GM23248 (cell line): ENCODE data around the gene LDLRAD3. TPM values are rescaled to one million over a fixed set of nuclear protein-coding genes. Genes with fewer than 3 reads are reported as not detected.

Experiments used
- DNase-seq: peaks from one replicate; pipeline ENCODE4 v3.0.0-alpha.2; 2015
- H2AFZ ChIP-seq: fragments of 200-600 bp; sonication (generic); 2 replicates; pipeline ENCODE4 v1.6.1; 2016; ENCODE audit warnings: antibody characterized with exemption
- H3F3A ChIP-seq: fragments of 200-600 bp; sonication (generic); 2 replicates; pipeline ENCODE4 v1.6.1; 2016; ENCODE audit warnings: mild to moderate bottlenecking, antibody characterized with exemption, mixed run types; ENCODE audit not compliant: insufficient read depth
- H3K27ac ChIP-seq: fragments of 200-600 bp; sonication (generic); 2 replicates; pipeline ENCODE4 v1.5.1; 2016; ENCODE audit warnings: mild to moderate bottlenecking
- H3K27me3 ChIP-seq: fragments of 200-600 bp; sonication (generic); replicated peaks from 2 replicates; pipeline ENCODE4 v1.6.1; 2016; ENCODE audit warnings: mild to moderate bottlenecking; ENCODE audit not compliant: insufficient read depth
- H3K36me3 ChIP-seq: fragments of 200-600 bp; sonication (generic); 2 replicates; pipeline ENCODE4 v1.6.1; 2016; ENCODE audit warnings: low read depth, mild to moderate bottlenecking
- H3K4me1 ChIP-seq: fragments of 200-600 bp; sonication (generic); 2 replicates; pipeline ENCODE4 v1.6.1; 2016; ENCODE audit warnings: mild to moderate bottlenecking; ENCODE audit not compliant: insufficient read depth
- H3K4me2 ChIP-seq: fragments of 200-600 bp; sonication (generic); one replicate; pipeline ENCODE4 v1.6.1; 2016; ENCODE audit warnings: mild to moderate bottlenecking; ENCODE audit not compliant: unreplicated experiment
- H3K4me3 ChIP-seq: fragments of 200-600 bp; sonication (generic); 2 replicates; pipeline ENCODE4 v1.5.1; 2016; ENCODE audit warnings: mild to moderate bottlenecking
- H3K79me2 ChIP-seq: fragments of 200-600 bp; sonication (generic); 2 replicates; pipeline ENCODE4 v1.6.1; 2016; ENCODE audit warnings: mild to moderate bottlenecking; ENCODE audit not compliant: insufficient read depth
- H3K9ac ChIP-seq: fragments of 200-600 bp; sonication (generic); 2 replicates; pipeline ENCODE4 v1.6.1; 2016; ENCODE audit warnings: mild to moderate bottlenecking
- H3K9me2 ChIP-seq: fragments of 200-600 bp; sonication (generic); 2 replicates; pipeline ENCODE4 v1.6.1; 2016; ENCODE audit warnings: mixed run types, mild to moderate bottlenecking, moderate library complexity; ENCODE audit not compliant: insufficient read depth
- H3K9me3 ChIP-seq: fragments of 200-600 bp; sonication (generic); one replicate; pipeline ENCODE4 v1.6.1; 2017; ENCODE audit warnings: low read depth
- H4K20me1 ChIP-seq: fragments of 200-600 bp; sonication (generic); 2 replicates; pipeline ENCODE4 v1.6.0; 2016; ENCODE audit not compliant: insufficient read depth
- EZH2 ChIP-seq: fragments of 200-600 bp; sonication (generic); IDR thresholded peaks from 2 replicates; pipeline ENCODE4 v1.6.1; 2018; ENCODE audit warnings: antibody characterized with exemption, mild to moderate bottlenecking; ENCODE audit not compliant: insufficient read depth, poor library complexity, severe bottlenecking
- EZH2phosphoT487 ChIP-seq: fragments of 200-600 bp; sonication (generic); IDR thresholded peaks from 2 replicates; pipeline ENCODE4 v1.6.1; 2018; ENCODE audit warnings: antibody characterized with exemption, moderate library complexity, mild to moderate bottlenecking, low read depth; ENCODE audit not compliant: insufficient read depth
- WGBS, 2 experiments: methylation state at CpG; one replicate each; pipeline ENCODE4 v1.1.6; 2015 to 2017; ENCODE audit warnings: low lambda C conversion rate in 2 of 2, low coverage in 1 of 2; ENCODE audit errors: missing lambda C conversion rate in 2 of 2; 5-methylcytosine and 5-hydroxymethylcytosine counted together
- in situ Hi-C: fragments of 300-500 bp; cut with MboI; formaldehyde crosslinking; loops from 2 replicates; pipeline ENCODE4 v1.15.0; 2020
- polyA plus RNA-seq: library from polyadenylated mRNA; unstranded; fragments of >200 nt; fragmentation: Nextera tagmentation; extraction: Ambion mirVana; gene quantifications from 2 replicates; pipeline ENCODE4 v1.2.1, GENCODE V29; 2016
- total RNA-seq: library from RNA; depleted of rRNA; stranded (reverse); fragments of >200 nt; shearing (Covaris generic); gene quantifications from 2 replicates; pipeline ENCODE4 v1.2.3, GENCODE V29; 2014

Gene LDLRAD3
- total and polyA plus RNA-seq, 2 experiments from 2014 or later = 6.2 to 6.6 TPM

DNA sequence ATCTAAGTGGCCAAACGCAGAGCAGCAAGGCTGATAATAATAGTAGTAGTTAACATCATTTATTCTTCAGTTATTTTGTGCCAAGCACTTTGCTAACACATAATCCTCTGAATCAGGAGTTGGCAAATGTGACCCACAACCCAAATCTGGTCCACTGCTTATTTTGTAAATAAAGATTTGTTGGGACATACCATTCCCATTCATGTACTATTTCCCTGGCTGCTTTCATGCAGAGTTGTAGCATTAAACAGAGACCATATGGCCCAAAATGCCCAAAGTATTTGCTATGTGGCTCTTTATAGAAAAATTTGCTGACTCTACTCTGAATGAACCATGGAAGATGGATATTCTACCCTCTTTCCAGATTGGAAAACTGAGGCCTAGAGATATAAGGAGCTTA, 295.0 kb downstream of the LDLRAD3 start:
- no peaks in the 10 kb centered on the region for H3K9me3 ChIP-seq

GRCh38 chr11:36239636-36240035, 295.8 kb downstream of the LDLRAD3 start:
- Histone ChIP-seq H3K4me1 (no peaks in the 10 kb centered on the region), H3K9me2 (no peaks in the 10 kb centered on the region), H3K79me2 (no peaks in the 10 kb centered on the region), H4K20me1 (no peaks in the 10 kb centered on the region), H3K27me3 (peaks cover 71% of the 10 kb centered on the region), H2AFZ (no peak overlapping the region), H3K4me2 (no peak overlapping the region), H3K36me3 (no peaks in the 10 kb centered on the region), H3K27ac (no peak overlapping the region), H3K9ac (no peak overlapping the region), H3K9me3 (no peaks in the 10 kb centered on the region), H3F3A (no peaks in the 10 kb centered on the region), H3K4me3 (no peak overlapping the region)
- in situ Hi-C loops = no loop called here
- no peak for TF ChIP-seq EZH2phosphoT487
- no peak for TF ChIP-seq EZH2
- no peak for DNase-seq
- WGBS, 2 experiments = 80 to 93% methylated on average over 3 of the region's 3 CpGs

More for the DNA sequence above, 295.0 kb downstream of the LDLRAD3 start:
- H3K9me2 ChIP-seq = no peaks in the 10 kb centered on the region
- no peak overlapping the region for H2AFZ ChIP-seq
- H3K4me1 ChIP-seq = no peaks in the 10 kb centered on the region
- no peaks in the 10 kb centered on the region for H3K79me2 ChIP-seq
- H3K27me3 ChIP-seq = peaks cover 67% of the 10 kb centered on the region
- no peak overlapping the region for H3K9ac ChIP-seq
- 93 to 100% methylated on average over 1 of the region's 1 CpG for WGBS, 2 experiments
- H3K4me3 ChIP-seq = no peak overlapping the region
- H4K20me1 ChIP-seq = no peaks in the 10 kb centered on the region
- no peaks in the 10 kb centered on the region for H3K36me3 ChIP-seq
- no peak overlapping the region for H3K27ac ChIP-seq
- H3F3A ChIP-seq = no peaks in the 10 kb centered on the region
- TF ChIP-seq EZH2phosphoT487 = no peak
- no peak for TF ChIP-seq EZH2
- H3K4me2 ChIP-seq = no peak overlapping the region
- no peak for DNase-seq
- in situ Hi-C loops = no loop called here

GRCh38 chr11:36240173-36240572, 296.3 kb downstream of the LDLRAD3 start:
- H3F3A ChIP-seq = no peaks in the 10 kb centered on the region
- no peak overlapping the region for H2AFZ ChIP-seq
- no peak overlapping the region for H3K9ac ChIP-seq
- 71 to 75% methylated on average over 4 of the region's 4 CpGs for WGBS, 2 experiments
- in situ Hi-C loops = no loop called here
- no peak for TF ChIP-seq EZH2
- TF ChIP-seq EZH2phosphoT487 = no peak
- no peaks in the 10 kb centered on the region for H3K9me3 ChIP-seq
- no peak overlapping the region for H3K4me3 ChIP-seq
- peaks cover 71% of the 10 kb centered on the region for H3K27me3 ChIP-seq
- H3K4me2 ChIP-seq = no peak overlapping the region
- H4K20me1 ChIP-seq = no peaks in the 10 kb centered on the region
- H3K79me2 ChIP-seq = no peaks in the 10 kb centered on the region
- no peaks in the 10 kb centered on the region for H3K4me1 ChIP-seq
- H3K9me2 ChIP-seq = no peaks in the 10 kb centered on the region
- DNase-seq = peak; percentile 36
- H3K36me3 ChIP-seq = no peaks in the 10 kb centered on the region
- no peak overlapping the region for H3K27ac ChIP-seq

- Histone ChIP-seq H3K79me2 (no peaks in the 10 kb centered on the region), H3K9ac (no peak overlapping the region), H3K36me3 (no peaks in the 10 kb centered on the region), H3F3A (no peaks in the 10 kb centered on the region), H3K9me3 (no peaks in the 10 kb centered on the region), H3K27ac (no peak overlapping the region), H4K20me1 (no peaks in the 10 kb centered on the region), H2AFZ (no peak overlapping the region), H3K9me2 (no peaks in the 10 kb centered on the region), H3K4me2 (no peak overlapping the region), H3K4me3 (no peak overlapping the region), H3K27me3 (peaks cover 77% of the 10 kb centered on the region), H3K4me1 (no peaks in the 10 kb centered on the region)
- WGBS, 2 experiments = 99% methylated on average over 4 of the region's 4 CpGs
- no peak for DNase-seq
- in situ Hi-C loops = no loop called here
- no peak for TF ChIP-seq EZH2phosphoT487
- TF ChIP-seq EZH2 = no peak
These were observed 296.9 kb downstream of the LDLRAD3 start for GRCh38 chr11:36240801-36241200.

DNA sequence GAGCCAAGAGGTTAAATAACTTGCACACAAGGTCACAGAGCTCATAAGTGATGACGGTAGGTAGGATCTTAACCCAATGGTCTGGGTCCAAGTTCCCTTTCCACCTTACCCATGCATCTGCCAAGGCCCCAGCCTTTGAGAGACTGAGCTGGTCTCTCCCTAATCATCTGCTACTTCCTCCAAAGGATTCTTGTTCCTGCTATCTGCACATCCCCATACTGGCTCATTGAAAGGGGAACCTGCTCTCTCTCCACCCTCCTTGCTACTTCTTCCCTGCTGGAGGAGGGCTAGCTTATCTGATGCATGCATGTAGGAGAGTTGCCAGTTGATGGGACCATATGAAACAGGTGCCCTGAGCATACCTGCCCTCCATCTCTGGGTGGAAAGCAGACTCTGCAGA, 297.6 kb downstream of the LDLRAD3 start:
- Histone ChIP-seq H3K4me1 (no peaks in the 10 kb centered on the region), H3K27ac (no peak overlapping the region), H4K20me1 (no peaks in the 10 kb centered on the region), H3K27me3 (peaks cover 78% of the 10 kb centered on the region), H3K4me2 (no peak overlapping the region), H3F3A (no peaks in the 10 kb centered on the region), H3K9me3 (no peaks in the 10 kb centered on the region), H3K4me3 (no peak overlapping the region), H3K9ac (no peak overlapping the region), H3K79me2 (no peaks in the 10 kb centered on the region), H3K36me3 (no peaks in the 10 kb centered on the region), H3K9me2 (no peaks in the 10 kb centered on the region), H2AFZ (no peak overlapping the region)
- in situ Hi-C loops = no loop called here
- no peak for DNase-seq
- no peak for TF ChIP-seq EZH2
- TF ChIP-seq EZH2phosphoT487 = no peak
- 86 to 100% methylated on average over 1 of the region's 1 CpG for WGBS, 2 experiments
